Islet of Langerhans (tissue), 1 donor: ENCODE results near the gene SRSF3.
"Not testable (repeated sequence)": the region's sequence is repeated elsewhere in the genome, so short reads cannot be mapped to it uniquely, and the experiment has no call there.

ENCODE experiments used
- FAIRE-seq: peaks from one replicate; lab custom pipeline; 2011; peaks lifted over from hg19 to GRCh38; lab: Jason Lieb, UNC

SRSF3 gene

GRCh38 chr6:36650848-36651478 lies 56.8 kb downstream of the SRSF3 start:
- no peak for FAIRE-seq

- no peak for FAIRE-seq
These were observed 57.7 kb downstream of the SRSF3 start for GRCh38 chr6:36651659-36652379.

- FAIRE-seq = not testable (repeated sequence)
These were observed 60.3 kb downstream of the SRSF3 start for GRCh38 chr6:36654469-36654868.
